Activated CD8-positive, alpha-beta memory T cell treated with anti-CD3 and anti-CD28 coated beads, Interleukin-2, amount 10 ng/mL, durations not matched to agents 7 days and 5 days (primary cell): ENCODE results near the gene NKPD1. TPM values are rescaled to one million over a fixed set of nuclear protein-coding genes. Genes with fewer than 3 reads are reported as not detected.

ENCODE experiments used
- ATAC-seq: fragments of 150-1000 bp; cut with Tn5 transposase; one replicate; pipeline ENCODE4 v1.10.0; 2021; ENCODE audit warnings: moderate library complexity
- CTCF ChIA-PET: fragments of 350-600 bp; sonication (Branson Sonifier 250); formaldehyde crosslinking; loops from one replicate; lab custom pipeline; 2021; ENCODE audit warnings: antibody characterized with exemption; lab: Charles Lee
- DNase-seq: peaks from one replicate; pipeline ENCODE4 v3.0.0-alpha.2; 2020
- H3K27ac Mint-ChIP-seq: one replicate; pipeline ENCODE4 v1.8.0; 2021; ENCODE audit warnings: mild to moderate bottlenecking, mixed read lengths
- H3K27me3 Mint-ChIP-seq: one replicate; pipeline ENCODE4 v1.8.0; 2021; ENCODE audit warnings: mixed read lengths
- H3K36me3 Mint-ChIP-seq: one replicate; pipeline ENCODE4 v1.8.0; 2021; ENCODE audit warnings: mild to moderate bottlenecking, mixed read lengths
- H3K4me1 Mint-ChIP-seq: one replicate; pipeline ENCODE4 v1.8.0; 2021; ENCODE audit warnings: mixed read lengths
- H3K4me3 Mint-ChIP-seq: one replicate; pipeline ENCODE4 v1.8.0; 2021; ENCODE audit warnings: mild to moderate bottlenecking, moderate library complexity, mixed read lengths
- H3K9me3 Mint-ChIP-seq: one replicate; pipeline ENCODE4 v1.8.0; 2022; ENCODE audit warnings: low read depth, mixed read lengths
- total RNA-seq, 2 experiments: library from RNA; stranded (reverse); gene quantifications; one replicate each; pipeline ENCODE4 v1.2.3, GENCODE V29; 2021

The NKPD1 gene
- total RNA-seq, 2 experiments from 2014 or later = 0.14 to 0.18 TPM

- Mint-ChIP-seq H3K36me3 (peaks cover 8% of the 10 kb centered on the region), H3K27me3 (no peaks in the 10 kb centered on the region), H3K4me3 (no peak overlapping the region), H3K9me3 (no peaks in the 10 kb centered on the region), H3K27ac (no peak overlapping the region), H3K4me1 (peaks cover 26% of the 10 kb centered on the region)
- DNase-seq = no peak
- ATAC-seq = no peak
- CTCF ChIA-PET = interaction anchor here (0.7 kb wide), 1 partner anchor 90 kb away, joined by 3 read pairs; the partner anchor contains the start of gene PPP1R37
Measured at GRCh38 chr19:45182758-45183157, 22.0 kb upstream of the NKPD1 start.

- H3K36me3 Mint-ChIP-seq = peaks cover 8% of the 10 kb centered on the region
- peaks cover 27% of the 10 kb centered on the region for H3K4me1 Mint-ChIP-seq
- CTCF ChIA-PET = interaction anchor here (0.9 to 1.0 kb wide), 2 partner anchors 28 to 55 kb away, joined by 3 read pairs; no protein-coding TSS in a partner anchor
- peak overlapping the region; percentile 13 for H3K27ac Mint-ChIP-seq
- no peaks in the 10 kb centered on the region for H3K9me3 Mint-ChIP-seq
- DNase-seq (no peak), ATAC-seq (no peak)
- peak overlapping the region; percentile 37 for H3K4me3 Mint-ChIP-seq
- H3K27me3 Mint-ChIP-seq = no peaks in the 10 kb centered on the region
Measured at GRCh38 chr19:45180936-45181335, 20.2 kb upstream of the NKPD1 start.

- peak overlapping the region; percentile 56 for H3K27ac Mint-ChIP-seq
- H3K4me3 Mint-ChIP-seq = peak overlapping the region; percentile 84
- ATAC-seq (no peak), DNase-seq (no peak)
- H3K27me3 Mint-ChIP-seq = no peaks in the 10 kb centered on the region
- H3K9me3 Mint-ChIP-seq = no peaks in the 10 kb centered on the region
- H3K36me3 Mint-ChIP-seq = peaks cover 8% of the 10 kb centered on the region
- CTCF ChIA-PET = interaction anchor here (1.0 to 2.4 kb wide), 2 partner anchors 27 to 69 kb away, joined by 3 to 12 read pairs; no protein-coding TSS in a partner anchor
- H3K4me1 Mint-ChIP-seq = peaks cover 32% of the 10 kb centered on the region
Measured at GRCh38 chr19:45179892-45180370, 19.1 kb upstream of the NKPD1 start.

DNA sequence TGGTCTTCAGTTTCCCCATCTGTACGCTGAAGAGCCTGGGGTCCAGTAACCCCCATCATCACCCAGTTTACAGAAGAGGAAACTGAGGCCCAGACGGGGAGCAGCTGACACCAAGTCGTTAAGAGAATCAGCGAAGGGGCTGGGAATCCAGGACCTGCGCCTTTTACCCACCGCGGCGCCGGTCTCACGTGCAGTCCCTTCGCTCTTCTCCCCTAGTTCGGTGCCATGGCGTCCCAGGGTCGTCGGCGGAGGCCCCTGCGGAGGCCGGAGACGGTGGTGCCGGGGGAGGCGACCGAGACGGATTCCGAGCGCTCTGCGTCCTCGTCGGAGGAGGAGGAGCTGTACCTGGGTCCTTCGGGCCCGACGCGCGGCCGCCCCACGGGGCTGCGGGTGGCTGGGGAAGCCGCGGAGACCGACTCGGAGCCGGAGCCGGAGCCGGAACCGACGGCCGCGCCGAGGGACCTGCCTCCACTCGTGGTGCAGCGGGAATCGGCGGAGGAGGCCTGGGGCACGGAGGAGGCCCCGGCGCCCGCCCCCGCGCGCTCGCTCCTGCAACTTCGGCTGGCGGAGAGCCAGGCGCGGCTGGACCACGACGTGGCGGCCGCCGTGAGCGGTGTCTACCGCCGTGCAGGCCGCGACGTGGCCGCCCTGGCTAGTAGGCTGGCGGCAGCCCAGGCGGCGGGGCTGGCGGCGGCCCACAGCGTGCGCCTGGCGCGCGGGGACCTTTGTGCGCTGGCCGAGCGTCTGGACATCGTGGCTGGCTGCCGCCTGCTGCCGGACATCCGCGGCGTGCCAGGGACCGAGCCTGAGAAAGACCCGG is 18.5 kb upstream of the NKPD1 start:
- DNase-seq (peak; percentile 62), ATAC-seq (no peak)
- peak overlapping the region; percentile 92 for H3K27ac Mint-ChIP-seq
- peak overlapping the region; percentile 84 for H3K4me3 Mint-ChIP-seq
- H3K27me3 Mint-ChIP-seq = no peaks in the 10 kb centered on the region
- peaks cover 8% of the 10 kb centered on the region for H3K36me3 Mint-ChIP-seq
- no peaks in the 10 kb centered on the region for H3K9me3 Mint-ChIP-seq
- H3K4me1 Mint-ChIP-seq = peaks cover 32% of the 10 kb centered on the region
- CTCF ChIA-PET = interaction anchor here (0.8 to 2.8 kb wide), 12 partner anchors 8 to 276 kb away, joined by 3 to 17 read pairs (median 4); partner anchors contain the start of genes CLASRP and PPP1R37

DNA sequence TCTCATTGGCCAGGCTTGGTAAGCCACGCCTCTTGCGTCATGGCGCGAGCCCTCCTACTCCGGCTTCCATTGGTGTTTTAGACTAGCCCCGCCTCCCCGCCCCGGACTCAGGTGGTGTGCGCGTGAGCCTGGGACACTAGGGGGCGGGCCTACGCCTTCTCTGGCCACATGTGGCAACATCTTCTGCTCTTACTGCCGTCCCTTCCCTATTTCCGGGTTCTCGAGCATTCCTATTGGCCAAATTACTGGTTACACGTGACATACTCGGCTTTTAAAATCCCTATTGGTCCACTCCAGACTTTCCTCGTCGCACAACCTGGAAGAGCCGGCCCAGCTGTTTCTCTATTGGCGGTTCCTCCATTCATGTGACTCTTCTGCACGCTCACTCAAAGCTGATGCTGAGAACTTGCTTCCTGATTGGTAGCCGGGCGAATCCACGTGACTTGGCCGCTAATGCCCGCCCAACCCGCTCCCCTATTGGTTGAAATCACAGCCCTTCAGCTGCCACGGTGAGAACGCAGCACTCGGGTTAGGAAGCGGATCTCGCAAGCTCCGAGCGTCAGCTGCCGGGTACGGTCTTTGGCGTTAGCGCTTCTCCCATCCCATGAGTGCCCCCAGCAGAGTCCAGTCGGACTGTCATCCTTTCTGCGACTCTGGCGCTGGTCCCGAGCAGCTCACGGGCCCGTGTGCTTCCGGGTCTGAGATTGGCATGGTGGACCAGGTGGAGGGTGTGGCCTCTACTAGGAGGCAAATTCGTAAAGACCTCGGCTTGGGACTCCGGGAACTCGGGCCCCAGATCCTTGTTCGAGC is 17.7 kb upstream of the NKPD1 start, which contains the start of gene BLOC1S3:
TSS of gene BLOC1S3 (plus strand) at position 523 of the 810 bp plus-strand sequence. CDS start 513 bp downstream, outside the sequence.
- H3K27me3 Mint-ChIP-seq = no peaks in the 10 kb centered on the region
- no peaks in the 10 kb centered on the region for H3K9me3 Mint-ChIP-seq
- CTCF ChIA-PET = interaction anchor here (0.6 to 2.8 kb wide), 22 partner anchors 9 to 275 kb away, joined by 3 to 17 read pairs (median 3); partner anchors contain the start of genes CLASRP, CLPTM1 and PPP1R37
- ATAC-seq (peak; percentile 90), DNase-seq (peak; percentile 100)
- peak within 1 kb of the TSS; percentile 84 for H3K4me3 Mint-ChIP-seq
- peaks cover 8% of the 10 kb centered on the region for H3K36me3 Mint-ChIP-seq
- H3K4me1 Mint-ChIP-seq = peaks cover 37% of the 10 kb centered on the region
- H3K27ac Mint-ChIP-seq = peak within 1 kb of the TSS; percentile 92

- Mint-ChIP-seq H3K36me3 (peaks cover 8% of the 10 kb centered on the region), H3K4me3 (peak within 1 kb of the TSS; percentile 84), H3K9me3 (no peaks in the 10 kb centered on the region), H3K27ac (peak within 1 kb of the TSS; percentile 92), H3K27me3 (no peaks in the 10 kb centered on the region), H3K4me1 (peaks cover 40% of the 10 kb centered on the region)
- ATAC-seq = peak; percentile 4
- DNase-seq = no peak
- CTCF ChIA-PET = interaction anchor here (0.6 to 2.8 kb wide), 17 partner anchors 10 to 247 kb away, joined by 3 to 17 read pairs (median 4); partner anchors contain the start of genes CLASRP, CLPTM1 and PPP1R37
Measured at GRCh38 chr19:45177817-45178261, 17.1 kb upstream of the NKPD1 start, which contains the start of gene TRAPPC6A. Gene TRAPPC6A (minus strand): TSS chr19:45178237. CDS start chr19:45178218, 19 bp downstream.

DNA sequence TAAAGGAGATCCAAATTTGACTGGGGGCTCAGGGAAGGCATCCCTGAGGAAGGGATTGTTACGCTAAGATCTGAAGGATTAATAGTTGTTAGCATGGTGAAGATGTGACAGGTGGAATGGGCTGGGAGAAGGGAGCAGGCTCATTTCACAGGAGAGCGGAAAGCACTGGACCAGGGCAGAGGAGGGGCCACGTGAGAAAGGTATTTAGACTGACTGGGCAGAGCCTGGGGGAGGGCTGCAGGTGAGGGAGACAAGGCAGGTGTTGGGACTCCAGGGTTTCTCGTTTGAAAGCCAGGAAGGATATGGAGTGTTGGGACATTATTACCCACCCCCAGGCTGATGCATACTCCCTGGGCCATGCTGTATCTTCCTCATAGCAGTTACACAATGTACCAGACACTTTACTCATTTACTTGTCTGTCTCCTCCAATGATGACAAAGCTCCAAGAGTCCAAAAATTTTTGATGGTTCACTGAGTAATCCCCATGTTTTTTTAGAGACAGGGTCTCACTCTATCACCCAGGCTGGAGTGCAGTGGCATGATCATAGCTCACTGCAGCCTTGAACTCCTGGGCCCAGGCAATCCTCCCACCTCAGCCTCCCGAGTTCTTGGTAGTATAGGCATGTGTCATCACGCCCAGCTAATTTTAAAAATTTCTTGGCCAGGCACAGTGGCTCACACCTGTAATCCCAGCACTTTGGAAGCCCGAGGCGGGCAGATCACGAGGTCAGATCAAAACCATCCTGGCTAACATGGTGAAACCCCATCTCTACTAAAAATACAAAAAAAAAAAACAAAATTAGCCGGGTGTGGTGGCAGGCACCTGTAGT is 14.9 kb upstream of the NKPD1 start:
- no peaks in the 10 kb centered on the region for H3K27me3 Mint-ChIP-seq
- no peak for DNase-seq
- no peak for ATAC-seq
- H3K4me1 Mint-ChIP-seq = peaks cover 50% of the 10 kb centered on the region
- H3K36me3 Mint-ChIP-seq = peaks cover 8% of the 10 kb centered on the region
- peak overlapping the region; percentile 18 for H3K27ac Mint-ChIP-seq
- CTCF ChIA-PET = no interaction called here
- H3K9me3 Mint-ChIP-seq = no peaks in the 10 kb centered on the region
- no peak overlapping the region for H3K4me3 Mint-ChIP-seq

DNA sequence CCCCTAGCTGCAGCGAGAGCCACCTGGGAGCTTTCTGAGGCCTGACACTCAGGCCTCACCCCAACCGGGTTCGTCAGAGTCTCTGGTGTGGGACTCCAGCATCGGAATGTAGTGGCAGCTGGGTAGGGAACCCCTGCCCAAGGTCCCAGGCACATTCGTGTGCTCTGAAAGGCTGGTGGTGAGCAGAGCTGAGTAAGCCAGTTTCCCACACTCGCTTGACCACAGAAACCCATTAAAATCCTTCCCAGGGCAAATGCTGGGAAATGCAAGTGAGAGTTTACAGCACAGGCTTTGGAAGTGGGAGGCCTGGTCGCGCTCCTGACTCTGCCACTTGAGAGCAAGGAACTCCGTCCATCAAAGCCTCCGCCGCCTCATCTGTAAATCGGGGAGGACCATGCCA is 13.0 kb upstream of the NKPD1 start:
- Mint-ChIP-seq H3K9me3 (no peaks in the 10 kb centered on the region), H3K4me1 (peaks cover 52% of the 10 kb centered on the region), H3K27me3 (no peaks in the 10 kb centered on the region), H3K27ac (no peak overlapping the region), H3K36me3 (peaks cover 3% of the 10 kb centered on the region), H3K4me3 (no peak overlapping the region)
- ATAC-seq = no peak
- no peak for DNase-seq
- CTCF ChIA-PET = interaction anchor here (1.0 kb wide), 1 partner anchor 75 kb away, joined by 3 read pairs; no protein-coding TSS in a partner anchor

DNA sequence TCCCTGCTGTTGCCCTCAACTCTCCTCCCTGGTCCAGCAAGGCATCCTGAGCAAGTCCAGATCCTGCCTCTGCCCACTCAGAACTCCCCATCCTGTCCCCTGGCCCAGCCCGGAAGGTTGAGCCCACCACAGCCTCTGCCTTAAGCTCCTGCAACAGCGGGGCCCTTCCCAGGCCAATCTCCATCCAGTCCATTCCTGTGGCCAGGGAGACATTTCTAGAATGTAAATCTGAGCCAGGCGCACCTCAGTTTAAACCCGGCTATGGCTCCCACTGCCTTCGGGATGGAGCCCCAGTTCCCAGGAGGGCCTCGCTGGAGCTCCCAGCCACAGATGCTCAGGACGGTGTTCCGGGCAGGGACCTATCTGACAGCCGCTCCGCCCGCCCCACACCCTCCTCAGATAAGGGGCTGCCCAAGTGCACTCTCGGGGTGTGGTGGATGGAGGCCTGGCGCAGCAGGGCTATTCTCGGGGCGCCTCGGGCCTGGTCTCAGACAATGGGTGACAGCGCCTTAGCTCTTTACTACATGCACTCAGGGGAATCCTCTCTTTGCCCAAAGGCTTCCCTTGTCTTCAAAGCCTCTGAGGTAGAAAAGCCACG is 11.9 kb upstream of the NKPD1 start:
- CTCF ChIA-PET = interaction anchor here (1.5 to 1.9 kb wide), 2 partner anchors 19 to 48 kb away, joined by 3 to 9 read pairs; no protein-coding TSS in a partner anchor
- H3K27me3 Mint-ChIP-seq = no peaks in the 10 kb centered on the region
- no peak for ATAC-seq
- H3K27ac Mint-ChIP-seq = peak overlapping the region; percentile 85
- peaks cover 2% of the 10 kb centered on the region for H3K36me3 Mint-ChIP-seq
- H3K4me1 Mint-ChIP-seq = peaks cover 49% of the 10 kb centered on the region
- no peak overlapping the region for H3K4me3 Mint-ChIP-seq
- no peaks in the 10 kb centered on the region for H3K9me3 Mint-ChIP-seq
- DNase-seq = no peak

DNA sequence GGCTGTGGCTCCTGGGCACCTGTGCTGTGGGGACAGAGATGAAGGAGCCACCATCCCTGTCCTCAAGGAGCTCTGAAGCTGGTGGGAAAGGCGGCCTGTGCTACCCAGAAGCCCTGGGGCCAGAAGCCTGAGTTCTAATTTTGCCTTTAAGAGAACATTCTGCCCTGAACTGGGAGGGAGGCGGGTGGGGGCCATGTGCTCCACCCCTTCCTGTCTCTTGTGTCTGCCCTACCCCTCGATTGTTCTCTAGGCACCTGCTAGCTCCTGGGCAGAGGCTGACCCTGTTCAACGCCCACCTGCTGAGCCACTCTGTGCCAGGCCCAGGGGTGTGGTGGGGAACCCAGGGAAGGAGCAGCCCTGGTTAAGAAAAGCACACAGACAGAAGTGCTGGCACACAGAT is 11.4 kb upstream of the NKPD1 start:
- CTCF ChIA-PET = interaction anchor here (1.1 to 1.9 kb wide), 5 partner anchors 17 to 76 kb away, joined by 3 to 9 read pairs (median 3); no protein-coding TSS in a partner anchor

GRCh38 chr19:45171211-45171623 is 10.4 kb upstream of the NKPD1 start:
- H3K27ac Mint-ChIP-seq = peak overlapping the region; percentile 96
- ATAC-seq (peak; percentile 85), DNase-seq (peak; percentile 75)
- CTCF ChIA-PET = interaction anchor here (1.0 to 1.9 kb wide), 7 partner anchors 16 to 79 kb away, joined by 3 to 9 read pairs (median 3); partner anchors contain the start of gene PPP1R37
- no peaks in the 10 kb centered on the region for H3K9me3 Mint-ChIP-seq
- no peaks in the 10 kb centered on the region for H3K27me3 Mint-ChIP-seq
- peaks cover 2% of the 10 kb centered on the region for H3K36me3 Mint-ChIP-seq
- H3K4me1 Mint-ChIP-seq = peaks cover 46% of the 10 kb centered on the region
- H3K4me3 Mint-ChIP-seq = peak overlapping the region; percentile 70

More for the DNA sequence above, 11.4 kb upstream of the NKPD1 start:
- peaks cover 46% of the 10 kb centered on the region for H3K4me1 Mint-ChIP-seq
- peaks cover 2% of the 10 kb centered on the region for H3K36me3 Mint-ChIP-seq
- no peaks in the 10 kb centered on the region for H3K9me3 Mint-ChIP-seq
- no peak overlapping the region for H3K4me3 Mint-ChIP-seq
- H3K27ac Mint-ChIP-seq = peak overlapping the region; percentile 85
- DNase-seq (peak; percentile 63), ATAC-seq (peak; percentile 62)
- H3K27me3 Mint-ChIP-seq = no peaks in the 10 kb centered on the region
